Measurements from ENCODE around the gene EVL. TPM values are rescaled to one million over a fixed set of nuclear protein-coding genes. Genes with fewer than 3 reads are reported as not detected.

The EVL gene
- total and polyA plus RNA-seq, 2 donors = 40.3 to 93.8 TPM

GRCh38 chr14:100092832-100093231 lies 27.6 kb downstream of the EVL start:
- Histone ChIP-seq H3K27ac (ENCODE audit: low read depth) (no peak overlapping the region), H3K36me3 (ENCODE audit: insufficient read depth) (no peaks in the 10 kb centered on the region), H3K4me1 (ENCODE audit: insufficient read depth) (no peaks in the 10 kb centered on the region), H3K4me3 (ENCODE audit: low read depth, low read length) (no peak overlapping the region)
- 65% methylated on average over 1 of the region's 1 CpG for WGBS
- no peak for DNase-seq (ENCODE audit: extremely low spot score)

GRCh38 chr14:100093319-100093718 lies 28.1 kb downstream of the EVL start:
- 83% methylated on average over 6 of the region's 6 CpGs for WGBS
- Histone ChIP-seq H3K36me3 (ENCODE audit: insufficient read depth) (no peaks in the 10 kb centered on the region), H3K4me1 (ENCODE audit: insufficient read depth) (no peaks in the 10 kb centered on the region), H3K4me3 (ENCODE audit: low read depth, low read length) (no peak overlapping the region), H3K27ac (ENCODE audit: low read depth) (no peak overlapping the region)
- no peak for DNase-seq (ENCODE audit: extremely low spot score)

- 79% methylated on average over 3 of the region's 3 CpGs for WGBS
- H3K27ac ChIP-seq (ENCODE audit: low read depth) = no peak overlapping the region
- no peaks in the 10 kb centered on the region for H3K4me1 ChIP-seq (ENCODE audit: insufficient read depth)
- no peak overlapping the region for H3K4me3 ChIP-seq (ENCODE audit: low read depth, low read length)
- no peak for DNase-seq (ENCODE audit: extremely low spot score)
- no peaks in the 10 kb centered on the region for H3K36me3 ChIP-seq (ENCODE audit: insufficient read depth)
Measured at GRCh38 chr14:100096656-100097055, 31.4 kb downstream of the EVL start.

GRCh38 chr14:100098171-100098570 lies 32.9 kb downstream of the EVL start:
- WGBS = 95% methylated on average over 8 of the region's 8 CpGs

GRCh38 chr14:100100032-100100703 lies 34.9 kb downstream of the EVL start:
- no peak overlapping the region for H3K27ac ChIP-seq (ENCODE audit: low read depth)
- no peak overlapping the region for H3K4me3 ChIP-seq (ENCODE audit: low read depth, low read length)
- 77% methylated on average over 14 of the region's 14 CpGs for WGBS
- no peak for DNase-seq (ENCODE audit: extremely low spot score)
- no peaks in the 10 kb centered on the region for H3K36me3 ChIP-seq (ENCODE audit: insufficient read depth)
- no peaks in the 10 kb centered on the region for H3K4me1 ChIP-seq (ENCODE audit: insufficient read depth)

More at GRCh38 chr14:100098171-100098570, 32.9 kb downstream of the EVL start:
- no peak for DNase-seq (ENCODE audit: extremely low spot score)
- no peaks in the 10 kb centered on the region for H3K36me3 ChIP-seq (ENCODE audit: insufficient read depth)
- H3K27ac ChIP-seq (ENCODE audit: low read depth) = no peak overlapping the region
- no peak overlapping the region for H3K4me3 ChIP-seq (ENCODE audit: low read depth, low read length)
- H3K4me1 ChIP-seq (ENCODE audit: insufficient read depth) = no peaks in the 10 kb centered on the region

- Histone ChIP-seq H3K4me1 (ENCODE audit: insufficient read depth) (no peaks in the 10 kb centered on the region), H3K36me3 (ENCODE audit: insufficient read depth) (no peaks in the 10 kb centered on the region), H3K27ac (ENCODE audit: low read depth) (no peak overlapping the region), H3K4me3 (ENCODE audit: low read depth, low read length) (no peak overlapping the region)
- no peak for DNase-seq (ENCODE audit: extremely low spot score)
- 85% methylated on average over 8 of the region's 8 CpGs for WGBS
Measured at GRCh38 chr14:100102156-100102785, 37.0 kb downstream of the EVL start.

GRCh38 chr14:100103250-100104005 lies 38.2 kb downstream of the EVL start:
- Histone ChIP-seq H3K27ac (ENCODE audit: low read depth) (peak overlapping the region; percentile 46), H3K4me3 (ENCODE audit: low read depth, low read length) (no peak overlapping the region), H3K36me3 (ENCODE audit: insufficient read depth) (no peaks in the 10 kb centered on the region), H3K4me1 (ENCODE audit: insufficient read depth) (no peaks in the 10 kb centered on the region)
- 61% methylated on average over 10 of the region's 10 CpGs for WGBS
- no peak for DNase-seq (ENCODE audit: extremely low spot score)

GRCh38 chr14:100104006-100104352 lies 38.8 kb downstream of the EVL start:
- no peak overlapping the region for H3K4me3 ChIP-seq (ENCODE audit: low read depth, low read length)
- H3K4me1 ChIP-seq (ENCODE audit: insufficient read depth) = no peaks in the 10 kb centered on the region
- H3K36me3 ChIP-seq (ENCODE audit: insufficient read depth) = no peaks in the 10 kb centered on the region
- DNase-seq (ENCODE audit: extremely low spot score) = no peak
- peak overlapping the region; percentile 54 for H3K27ac ChIP-seq (ENCODE audit: low read depth)
- 69% methylated on average over 4 of the region's 4 CpGs for WGBS

GRCh38 chr14:100104523-100105300 lies 39.5 kb downstream of the EVL start:
- no peak for DNase-seq (ENCODE audit: extremely low spot score)
- no peaks in the 10 kb centered on the region for H3K4me1 ChIP-seq (ENCODE audit: insufficient read depth)
- peak overlapping the region; percentile 54 for H3K27ac ChIP-seq (ENCODE audit: low read depth)
- no peak overlapping the region for H3K4me3 ChIP-seq (ENCODE audit: low read depth, low read length)
- 53% methylated on average over 7 of the region's 7 CpGs for whole genome bisulfite sequencing
- no peaks in the 10 kb centered on the region for H3K36me3 ChIP-seq (ENCODE audit: insufficient read depth)

- DNase-seq (ENCODE audit: extremely low spot score) = no peak
- no peaks in the 10 kb centered on the region for H3K36me3 ChIP-seq (ENCODE audit: insufficient read depth)
- peak overlapping the region; percentile 42 for H3K27ac ChIP-seq (ENCODE audit: low read depth)
- H3K4me1 ChIP-seq (ENCODE audit: insufficient read depth) = no peaks in the 10 kb centered on the region
- no peak overlapping the region for H3K4me3 ChIP-seq (ENCODE audit: low read depth, low read length)
- WGBS = 83% methylated on average over 16 of the region's 16 CpGs
Measured at GRCh38 chr14:100105357-100106169, 40.3 kb downstream of the EVL start.

- 87% methylated on average over 17 of the region's 17 CpGs for WGBS
- no peak for DNase-seq (ENCODE audit: extremely low spot score)
- H3K4me3 ChIP-seq (ENCODE audit: low read depth, low read length) = no peak overlapping the region
- H3K36me3 ChIP-seq (ENCODE audit: insufficient read depth) = no peaks in the 10 kb centered on the region
- H3K27ac ChIP-seq (ENCODE audit: low read depth) = peak overlapping the region; percentile 3
- no peaks in the 10 kb centered on the region for H3K4me1 ChIP-seq (ENCODE audit: insufficient read depth)
Measured at GRCh38 chr14:100106250-100107112, 41.3 kb downstream of the EVL start.

- Histone ChIP-seq H3K4me3 (ENCODE audit: low read depth, low read length) (no peak overlapping the region), H3K4me1 (ENCODE audit: insufficient read depth) (no peaks in the 10 kb centered on the region), H3K27ac (ENCODE audit: low read depth) (no peak overlapping the region), H3K36me3 (ENCODE audit: insufficient read depth) (no peaks in the 10 kb centered on the region)
- WGBS = 77% methylated on average over 5 of the region's 5 CpGs
- no peak for DNase-seq (ENCODE audit: extremely low spot score)
Measured at GRCh38 chr14:100107236-100107635, 42.0 kb downstream of the EVL start.

Measured in urinary bladder (tissue), 4 donors.